ENCODE measurements around the gene ZNF556. TPM values are rescaled to one million over a fixed set of nuclear protein-coding genes. Genes with fewer than 3 reads are reported as not detected.

Gene ZNF556
- polyA plus RNA-seq, 3 donors = not detected

GRCh38 chr19:2865334-2866100 is 1.6 kb upstream of the ZNF556 start:
- Mint-ChIP-seq H3K27me3 (ENCODE audit: low read depth in 3 of 3) (peaks cover 0 to 1% (median 0%) of the 10 kb centered on the region in 3 donors), H3K9me3 (peaks cover 7 to 36% (median 13%) of the 10 kb centered on the region in 7 donors), H3K36me3 (no peaks in the 10 kb centered on the region), H3K4me3 (no peak overlapping the region), H3K4me1 (no peaks in the 10 kb centered on the region), H3K27ac (no peak overlapping the region)
- Histone ChIP-seq H4K20me1 (ENCODE audit: insufficient read depth, low read length) (no peaks in the 10 kb centered on the region), H2AFZ (ENCODE audit: insufficient read depth, low read depth, low read length, poor library complexity, severe bottlenecking) (no peak overlapping the region), H3K36me3 (replicated peaks in 1 of 2; ENCODE audit: control insufficient read depth in 1 of 2, insufficient read depth in 2 of 2, low read length in 2 of 2) (no peaks in the 10 kb centered on the region), H3K4me2 (replicated peaks; ENCODE audit: extremely low read depth, low read length, poor library complexity, severe bottlenecking) (no peak overlapping the region), H3K27me3 (ENCODE audit: control insufficient read depth in 2 of 2, insufficient read depth in 2 of 2, low read length in 2 of 2) (no peaks in the 10 kb centered on the region), H3K79me2 (ENCODE audit: insufficient read depth, low read length) (no peaks in the 10 kb centered on the region), H3K4me1 (ENCODE audit: control insufficient read depth in 1 of 2, insufficient read depth in 2 of 2, low read length in 2 of 2) (no peaks in the 10 kb centered on the region), H3K9ac (ENCODE audit: insufficient read depth, low read length, poor library complexity, severe bottlenecking) (no peak overlapping the region), H3K9me3 (replicated peaks in 1 of 2; ENCODE audit: control insufficient read depth in 1 of 2, insufficient read depth in 1 of 2, low read length in 2 of 2) (peaks cover 0 to 8% of the 10 kb centered on the region in 2 donors), H3K27ac (ENCODE audit: low read depth in 1 of 2, low read length in 2 of 2) (no peak overlapping the region), H3K4me3 (replicated peaks in 1 of 3; ENCODE audit: low read depth in 2 of 3, low read length in 3 of 3) (no peak overlapping the region)
- DNase-seq = no peak
- no peak for TF ChIP-seq CTCF (IDR thresholded peaks at IDR 0.05)
- 58% methylated on average over 6 of the region's 12 CpGs for WGBS (ENCODE audit: insufficient coverage)
- intact Hi-C loops (cut with micrococcal nuclease) = loop anchor here in 1 of 2 donors (5.0 kb wide), 1 partner anchor 53 kb away; no protein-coding TSS in a partner anchor

- no peaks in the 10 kb centered on the region for H3K36me3 ChIP-seq (replicated peaks in 1 of 2; ENCODE audit: control insufficient read depth in 1 of 2, insufficient read depth in 2 of 2, low read length in 2 of 2)
- no peaks in the 10 kb centered on the region for H3K27me3 ChIP-seq (ENCODE audit: control insufficient read depth in 2 of 2, insufficient read depth in 2 of 2, low read length in 2 of 2)
- DNase-seq = no peak
- WGBS (ENCODE audit: insufficient coverage) = 83% methylated on average over 8 of the region's 8 CpGs
- Mint-ChIP-seq H3K4me1 (no peaks in the 10 kb centered on the region), H3K27me3 (ENCODE audit: low read depth in 3 of 3) (peaks cover 0 to 1% (median 0%) of the 10 kb centered on the region in 3 donors), H3K9me3 (peaks cover 11 to 44% (median 20%) of the 10 kb centered on the region in 7 donors), H3K27ac (no peak overlapping the region), H3K4me3 (no peak overlapping the region), H3K36me3 (no peaks in the 10 kb centered on the region)
- H3K4me1 ChIP-seq (ENCODE audit: control insufficient read depth in 1 of 2, insufficient read depth in 2 of 2, low read length in 2 of 2) = no peaks in the 10 kb centered on the region
- no peak overlapping the region for H3K9ac ChIP-seq (ENCODE audit: insufficient read depth, low read length, poor library complexity, severe bottlenecking)
- no peaks in the 10 kb centered on the region for H3K79me2 ChIP-seq (ENCODE audit: insufficient read depth, low read length)
- H3K27ac ChIP-seq (ENCODE audit: low read depth in 1 of 2, low read length in 2 of 2) = no peak overlapping the region
- no peak overlapping the region for H3K4me3 ChIP-seq (replicated peaks in 1 of 3; ENCODE audit: low read depth in 2 of 3, low read length in 3 of 3)
- no peak overlapping the region for H3K4me2 ChIP-seq (replicated peaks; ENCODE audit: extremely low read depth, low read length, poor library complexity, severe bottlenecking)
- no peak for TF ChIP-seq CTCF (IDR thresholded peaks at IDR 0.05)
- intact Hi-C loops (cut with micrococcal nuclease) = loop anchor here in 1 of 2 donors (5.0 kb wide), 1 partner anchor 54 kb away; no protein-coding TSS in a partner anchor
- no peak overlapping the region for H2AFZ ChIP-seq (ENCODE audit: insufficient read depth, low read depth, low read length, poor library complexity, severe bottlenecking)
- no peaks in the 10 kb centered on the region for H4K20me1 ChIP-seq (ENCODE audit: insufficient read depth, low read length)
- peaks cover 0 to 8% of the 10 kb centered on the region in 2 donors for H3K9me3 ChIP-seq (replicated peaks in 1 of 2; ENCODE audit: control insufficient read depth in 1 of 2, insufficient read depth in 1 of 2, low read length in 2 of 2)
Observed at GRCh38 chr19:2866495-2867024, 575 bp upstream of the ZNF556 start.

Measured in CD14-positive monocyte (primary cell).